ENCODE data around the gene OR2T27.

DNA sequence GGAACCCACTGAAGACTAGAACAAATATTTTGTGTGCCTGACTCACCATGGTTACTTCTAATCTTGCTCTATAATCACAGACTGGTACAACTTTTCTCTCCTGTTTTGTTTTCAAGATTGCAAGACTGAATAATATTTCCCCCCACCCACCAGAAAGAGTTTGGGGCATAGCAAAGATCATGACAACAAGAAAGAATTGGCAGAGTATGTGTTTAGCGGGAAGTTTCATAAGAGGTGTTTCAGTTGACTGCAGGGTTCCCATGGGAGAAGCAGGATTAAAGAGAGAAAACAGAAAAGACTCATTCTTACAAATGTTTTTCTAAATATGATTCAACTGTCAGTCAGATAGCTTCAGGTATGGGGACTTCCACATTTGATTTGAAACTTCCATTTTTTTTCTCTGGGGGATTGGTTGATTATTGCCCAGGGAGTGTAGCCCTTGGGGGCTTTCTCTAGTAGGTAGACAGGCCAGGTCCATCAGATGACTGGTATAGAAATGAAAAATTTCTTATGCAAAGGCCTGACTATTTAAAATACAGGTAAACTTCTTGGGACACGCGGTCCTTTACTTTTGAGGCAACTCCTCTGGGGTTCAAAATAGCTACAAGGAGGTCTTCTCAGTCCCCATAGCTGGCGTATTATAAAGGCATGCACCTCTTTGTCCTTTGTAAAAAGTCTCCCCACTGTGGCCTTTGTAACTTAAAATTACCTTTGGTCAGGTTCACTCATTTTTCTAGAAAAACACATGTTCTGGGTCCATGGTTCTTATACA lies 33.4 kb upstream of the OR2T27 start:
- TF ChIP-seq, protein P1, sequence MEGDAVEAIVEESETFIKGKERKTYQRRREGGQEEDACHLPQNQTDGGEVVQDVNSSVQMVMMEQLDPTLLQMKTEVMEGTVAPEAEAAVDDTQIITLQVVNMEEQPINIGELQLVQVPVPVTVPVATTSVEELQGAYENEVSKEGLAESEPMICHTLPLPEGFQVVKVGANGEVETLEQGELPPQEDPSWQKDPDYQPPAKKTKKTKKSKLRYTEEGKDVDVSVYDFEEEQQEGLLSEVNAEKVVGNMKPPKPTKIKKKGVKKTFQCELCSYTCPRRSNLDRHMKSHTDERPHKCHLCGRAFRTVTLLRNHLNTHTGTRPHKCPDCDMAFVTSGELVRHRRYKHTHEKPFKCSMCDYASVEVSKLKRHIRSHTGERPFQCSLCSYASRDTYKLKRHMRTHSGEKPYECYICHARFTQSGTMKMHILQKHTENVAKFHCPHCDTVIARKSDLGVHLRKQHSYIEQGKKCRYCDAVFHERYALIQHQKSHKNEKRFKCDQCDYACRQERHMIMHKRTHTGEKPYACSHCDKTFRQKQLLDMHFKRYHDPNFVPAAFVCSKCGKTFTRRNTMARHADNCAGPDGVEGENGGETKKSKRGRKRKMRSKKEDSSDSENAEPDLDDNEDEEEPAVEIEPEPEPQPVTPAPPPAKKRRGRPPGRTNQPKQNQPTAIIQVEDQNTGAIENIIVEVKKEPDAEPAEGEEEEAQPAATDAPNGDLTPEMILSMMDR (IDR thresholded peaks at IDR 0.05 in 2 of 3, conservative IDR thresholded peaks at IDR 0.05 in 1 of 3; ENCODE audit: borderline replicate concordance in 1 of 3, insufficient read depth in 1 of 3, low read depth in 2 of 3, low read length in 2 of 3): no peak
- TF ChIP-seq POLR2A (IDR thresholded peaks at IDR 0.05; ENCODE audit: borderline replicate concordance, extremely low read depth, insufficient read depth, insufficient read length): no peak
- TF ChIP-seq POLR2AphosphoS5 (IDR thresholded peaks at IDR 0.05; ENCODE audit: low read depth, low read length): no peak
- TF ChIP-seq, protein P2, sequence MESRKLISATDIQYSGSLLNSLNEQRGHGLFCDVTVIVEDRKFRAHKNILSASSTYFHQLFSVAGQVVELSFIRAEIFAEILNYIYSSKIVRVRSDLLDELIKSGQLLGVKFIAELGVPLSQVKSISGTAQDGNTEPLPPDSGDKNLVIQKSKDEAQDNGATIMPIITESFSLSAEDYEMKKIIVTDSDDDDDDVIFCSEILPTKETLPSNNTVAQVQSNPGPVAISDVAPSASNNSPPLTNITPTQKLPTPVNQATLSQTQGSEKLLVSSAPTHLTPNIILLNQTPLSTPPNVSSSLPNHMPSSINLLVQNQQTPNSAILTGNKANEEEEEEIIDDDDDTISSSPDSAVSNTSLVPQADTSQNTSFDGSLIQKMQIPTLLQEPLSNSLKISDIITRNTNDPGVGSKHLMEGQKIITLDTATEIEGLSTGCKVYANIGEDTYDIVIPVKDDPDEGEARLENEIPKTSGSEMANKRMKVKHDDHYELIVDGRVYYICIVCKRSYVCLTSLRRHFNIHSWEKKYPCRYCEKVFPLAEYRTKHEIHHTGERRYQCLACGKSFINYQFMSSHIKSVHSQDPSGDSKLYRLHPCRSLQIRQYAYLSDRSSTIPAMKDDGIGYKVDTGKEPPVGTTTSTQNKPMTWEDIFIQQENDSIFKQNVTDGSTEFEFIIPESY (IDR thresholded peaks at IDR 0.05; ENCODE audit: extremely low read depth, insufficient replicate concordance, low read length): no peak
- TF ChIP-seq JUND (IDR thresholded peaks at IDR 0.05): no peak
- TF ChIP-seq, protein P3, sequence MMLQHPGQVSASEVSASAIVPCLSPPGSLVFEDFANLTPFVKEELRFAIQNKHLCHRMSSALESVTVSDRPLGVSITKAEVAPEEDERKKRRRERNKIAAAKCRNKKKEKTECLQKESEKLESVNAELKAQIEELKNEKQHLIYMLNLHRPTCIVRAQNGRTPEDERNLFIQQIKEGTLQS (IDR thresholded peaks at IDR 0.05): no peak
- TF ChIP-seq, protein P4, sequence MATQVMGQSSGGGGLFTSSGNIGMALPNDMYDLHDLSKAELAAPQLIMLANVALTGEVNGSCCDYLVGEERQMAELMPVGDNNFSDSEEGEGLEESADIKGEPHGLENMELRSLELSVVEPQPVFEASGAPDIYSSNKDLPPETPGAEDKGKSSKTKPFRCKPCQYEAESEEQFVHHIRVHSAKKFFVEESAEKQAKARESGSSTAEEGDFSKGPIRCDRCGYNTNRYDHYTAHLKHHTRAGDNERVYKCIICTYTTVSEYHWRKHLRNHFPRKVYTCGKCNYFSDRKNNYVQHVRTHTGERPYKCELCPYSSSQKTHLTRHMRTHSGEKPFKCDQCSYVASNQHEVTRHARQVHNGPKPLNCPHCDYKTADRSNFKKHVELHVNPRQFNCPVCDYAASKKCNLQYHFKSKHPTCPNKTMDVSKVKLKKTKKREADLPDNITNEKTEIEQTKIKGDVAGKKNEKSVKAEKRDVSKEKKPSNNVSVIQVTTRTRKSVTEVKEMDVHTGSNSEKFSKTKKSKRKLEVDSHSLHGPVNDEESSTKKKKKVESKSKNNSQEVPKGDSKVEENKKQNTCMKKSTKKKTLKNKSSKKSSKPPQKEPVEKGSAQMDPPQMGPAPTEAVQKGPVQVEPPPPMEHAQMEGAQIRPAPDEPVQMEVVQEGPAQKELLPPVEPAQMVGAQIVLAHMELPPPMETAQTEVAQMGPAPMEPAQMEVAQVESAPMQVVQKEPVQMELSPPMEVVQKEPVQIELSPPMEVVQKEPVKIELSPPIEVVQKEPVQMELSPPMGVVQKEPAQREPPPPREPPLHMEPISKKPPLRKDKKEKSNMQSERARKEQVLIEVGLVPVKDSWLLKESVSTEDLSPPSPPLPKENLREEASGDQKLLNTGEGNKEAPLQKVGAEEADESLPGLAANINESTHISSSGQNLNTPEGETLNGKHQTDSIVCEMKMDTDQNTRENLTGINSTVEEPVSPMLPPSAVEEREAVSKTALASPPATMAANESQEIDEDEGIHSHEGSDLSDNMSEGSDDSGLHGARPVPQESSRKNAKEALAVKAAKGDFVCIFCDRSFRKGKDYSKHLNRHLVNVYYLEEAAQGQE (IDR thresholded peaks at IDR 0.05; ENCODE audit: low read depth): no peak
- no peak for TF ChIP-seq TCF7L2 (IDR thresholded peaks at IDR 0.05; ENCODE audit: borderline replicate concordance, extremely low read depth, insufficient read depth, insufficient read length)
- TF ChIP-seq ZFX (IDR thresholded peaks at IDR 0.05): no peak
- no peak for TF ChIP-seq SRF (IDR thresholded peaks at IDR 0.05; ENCODE audit: low read depth)

Measured in HCT116 (cell line).